GM12878 (cell line): ENCODE measurements around the gene POU2F3. TPM values are rescaled to one million over a fixed set of nuclear protein-coding genes. Genes with fewer than 3 reads are reported as not detected.

Experiments
- ATAC-seq: fragments of 200-7000 bp; cut with Tn5 transposase; 3 replicates; pipeline ENCODE4 v1.9.1; 2020; ENCODE audit warnings: mild to moderate bottlenecking, moderate library complexity
- BruUV-seq: library from RNA; stranded (reverse); fragments of 400-500 nt; replicated peaks from 2 replicates; lab custom pipeline; 2021; lab: Mats Ljungman, UMichigan
- CTCF ChIA-PET: fragments of 300-600 bp; sonication (Branson Sonifier 250); formaldehyde crosslinking; extraction: SDS; loops from one replicate; lab custom pipeline; 2021; ENCODE audit warnings: inconsistent platforms; lab: Yijun Ruan, JAX
- POLR2A ChIA-PET: fragments of 350-600 bp; formaldehyde crosslinking; extraction: SDS; loops from one replicate; lab custom pipeline; 2021; ENCODE audit warnings: inconsistent platforms; lab: Charles Lee
- RAD21 ChIA-PET: fragments of 300-600 bp; sonication (Branson Sonifier 250); formaldehyde crosslinking; loops from one replicate; lab custom pipeline; 2023; ENCODE audit warnings: antibody characterized with exemption; ENCODE audit not compliant: unreplicated experiment; lab: Charles Lee
- SMC1A ChIA-PET: fragments of 300-600 bp; sonication (Branson Sonifier 250); formaldehyde crosslinking; loops from one replicate; lab custom pipeline; 2023; ENCODE audit not compliant: unreplicated experiment, uncharacterized antibody; lab: Charles Lee
- DNase-seq: peaks from one replicate; pipeline ENCODE4 v3.0.0-alpha.2; 2011; ENCODE audit warnings: low read depth, low spot score
- FAIRE-seq: peaks from 3 replicates; lab custom pipeline; 2011; peaks lifted over from hg19 to GRCh38; lab: Jason Lieb, UNC
- H2AFZ ChIP-seq: 2 replicates; pipeline ENCODE4 v1.6.0; 2011; ENCODE audit warnings: low read depth, low read length, control low read depth; ENCODE audit not compliant: control insufficient read depth
- H3K27ac ChIP-seq: 2 replicates; pipeline ENCODE4 v1.5.1; 2011; ENCODE audit warnings: control low read depth; ENCODE audit not compliant: control insufficient read depth, insufficient read depth
- H3K27me3 ChIP-seq, 2 experiments: replicated peaks in 1 of 2; 2 replicates each; pipeline versions ENCODE4 v1.6.0 to v1.6.1; 2011; ENCODE audit warnings: low read length in 1 of 2; ENCODE audit not compliant: control insufficient read depth in 2 of 2, insufficient read depth in 2 of 2
- H3K36me3 ChIP-seq, 2 experiments: 2 replicates each; pipeline ENCODE4 v1.5.1; 2011; ENCODE audit warnings: low read length in 1 of 2; ENCODE audit not compliant: control insufficient read depth in 2 of 2, insufficient read depth in 2 of 2
- H3K4me1 ChIP-seq: 2 replicates; pipeline ENCODE4 v1.6.1; 2011; ENCODE audit warnings: mild to moderate bottlenecking, low read length, moderate library complexity, mixed read lengths; ENCODE audit not compliant: control insufficient read depth, insufficient read depth
- H3K4me2 ChIP-seq: 2 replicates; pipeline ENCODE4 v1.6.0; 2011; ENCODE audit warnings: control low read depth; ENCODE audit not compliant: control insufficient read depth, insufficient read depth
- H3K4me3 ChIP-seq: fragments of 200-600 bp; sonication (generic); 2 replicates; pipeline ENCODE4 v1.5.1; 2016
- H3K79me2 ChIP-seq: 2 replicates; pipeline ENCODE4 v1.6.0; 2011; ENCODE audit warnings: low read length; ENCODE audit not compliant: control insufficient read depth, insufficient read depth
- H3K9ac ChIP-seq: 2 replicates; pipeline ENCODE4 v1.8.0; 2011; ENCODE audit warnings: low read length, control low read depth, mixed read lengths; ENCODE audit not compliant: control insufficient read depth, insufficient read depth
- H3K9me3 ChIP-seq: replicated peaks from 3 replicates; pipeline ENCODE4 v1.5.1; 2011; ENCODE audit warnings: mild to moderate bottlenecking, low read length; ENCODE audit not compliant: control insufficient read depth, insufficient read depth
- H4K20me1 ChIP-seq: 2 replicates; pipeline ENCODE4 v1.6.0; 2011; ENCODE audit not compliant: control insufficient read depth, insufficient read depth
- BHLHE40 ChIP-seq, 2 experiments: fragments of 450-650 bp in 1 of 2; IDR thresholded peaks; 2 replicates each; pipeline ENCODE4 v1.6.1; 2011 to 2017; ENCODE audit warnings: low read depth in 2 of 2, borderline replicate concordance in 1 of 2, improper control_type of control experiment in 1 of 2, low read length in 1 of 2, mild to moderate bottlenecking in 1 of 2
- IKZF2 ChIP-seq, 2 experiments: fragments of 450-650 bp; IDR thresholded peaks; 2 replicates each; pipeline ENCODE4 v1.6.1; 2017; ENCODE audit warnings: mild to moderate bottlenecking in 2 of 2, moderate library complexity in 2 of 2
- IRF5 ChIP-seq: fragments of 450-650 bp; IDR thresholded peaks from 2 replicates; pipeline ENCODE4 v1.6.1; 2017; ENCODE audit warnings: borderline replicate concordance
- MYB ChIP-seq: fragments of 150-350 bp; IDR thresholded peaks from 2 replicates; pipeline ENCODE4 v1.6.1; 2014; ENCODE audit warnings: mild to moderate bottlenecking, low read depth, low read length, borderline replicate concordance
- NBN ChIP-seq: fragments of 450-650 bp; IDR thresholded peaks from 2 replicates; pipeline ENCODE4 v1.6.1; 2016
- NFYB ChIP-seq: IDR thresholded peaks from 2 replicates; pipeline ENCODE4 v1.6.1; 2011; ENCODE audit warnings: low read depth, mild to moderate bottlenecking, low read length, improper control_type of control experiment, moderate library complexity; ENCODE audit not compliant: insufficient read depth
- POLR2AphosphoS2 ChIP-seq: IDR thresholded peaks from 2 replicates; pipeline ENCODE4 v1.6.1; 2011; ENCODE audit warnings: low read depth, mild to moderate bottlenecking, low read length, improper control_type of control experiment, moderate library complexity
- RAD21 ChIP-seq: IDR thresholded peaks from 2 replicates; pipeline ENCODE4 v1.6.1; 2011; ENCODE audit warnings: mild to moderate bottlenecking, low read depth, low read length, moderate library complexity; ENCODE audit not compliant: insufficient read depth
- RCOR1 ChIP-seq: conservative IDR thresholded peaks from 2 replicates; pipeline ENCODE4 v1.6.1; 2012; ENCODE audit warnings: low read depth, low read length, improper control_type of control experiment
- RELA ChIP-seq: fragments of 450-650 bp; IDR thresholded peaks from 2 replicates; pipeline ENCODE4 v1.8.0; 2014; ENCODE audit warnings: borderline replicate concordance; ENCODE audit not compliant: partially characterized antibody
- RUNX3 ChIP-seq: IDR thresholded peaks from 2 replicates; pipeline ENCODE4 v1.6.1; 2012; ENCODE audit warnings: low read length, inconsistent platforms
- SIX5 ChIP-seq: IDR thresholded peaks from 2 replicates; pipeline ENCODE4 v1.6.1; 2011; ENCODE audit warnings: mild to moderate bottlenecking, low read depth, low read length, moderate library complexity; ENCODE audit not compliant: severe bottlenecking
- STAT3 ChIP-seq: IDR thresholded peaks from 2 replicates; pipeline ENCODE4 v1.6.1; 2011; ENCODE audit warnings: low read depth, low read length, improper control_type of control experiment
- TCF7 ChIP-seq: IDR thresholded peaks from 2 replicates; pipeline ENCODE4 v1.6.1; 2014; ENCODE audit warnings: antibody characterized with exemption, borderline replicate concordance
- USF2 ChIP-seq: IDR thresholded peaks from 2 replicates; pipeline ENCODE4 v1.6.1; 2011; ENCODE audit warnings: low read depth, low read length, improper control_type of control experiment, borderline replicate concordance
- WGBS: methylation state at CpG from one replicate; pipeline ENCODE4 v1.1.6; 2016; ENCODE audit warnings: low lambda C conversion rate; ENCODE audit not compliant: insufficient replicate concordance, insufficient coverage; ENCODE audit errors: missing lambda C conversion rate; 5-methylcytosine and 5-hydroxymethylcytosine counted together
- in situ Hi-C: fragments of 300-500 bp; cut with MboI; formaldehyde crosslinking; loops from 9 replicates; pipeline ENCODE4 v1.14.3; 2018; ENCODE audit warnings: mixed read lengths
- intact Hi-C: fragments of 100-400 bp; cut with micrococcal nuclease; formaldehyde crosslinking; loops from one replicate; pipeline ENCODE4 v1.14.2; 2022; ENCODE audit not compliant: unreplicated experiment
- polyA plus RNA-seq, 11 experiments: library from polyadenylated mRNA; depleted of rRNA in 4 of 11; unstranded in 6 of 11; stranded (reverse) in 5 of 11; fragments of >200 nt; fragmentation: Nextera tagmentation in 4 of 11; fragmentation: Illumina TruSeq in 1 of 11; extraction: Ambion mirVana in 4 of 11; extraction: Trizol in 1 of 11; gene quantifications; 1 replicate in 1 of 11; 2 replicates in 10 of 11; pipeline versions ENCODE4 v1.2.1 to v1.2.3, GENCODE V29; 2011 to 2016; ENCODE audit warnings: inconsistent platforms in 2 of 11, missing spikeins in 2 of 11, low read depth in 1 of 11
- total RNA-seq, 4 experiments: library from RNA; depleted of rRNA in 3 of 4; stranded (reverse); fragments of >200 nt in 3 of 4; fragmentation: Illumina TruSeq in 1 of 4; extraction: Trizol in 1 of 4; gene quantifications; 2 replicates each; pipeline versions ENCODE4 v1.2.1 to v1.2.3, GENCODE V29; 2013 to 2021

POU2F3 gene
- total and polyA plus RNA-seq, 10 of the 15 experiments (the other 5 are each of a cell fraction or from before 2014, with no cell fraction given) = 0.09 to 4.4 (median 0.33) TPM

- ChIA-PET CTCF (interaction anchor here (0.6 to 1.4 kb wide), 3 partner anchors 9 to 158 kb away, joined by 3 to 4 read pairs (median 4); no protein-coding TSS in a partner anchor), POLR2A (no interaction called here), RAD21 (interaction anchor here (1.6 to 2.2 kb wide), 2 partner anchors 53 to 58 kb away, joined by 6 read pairs; no protein-coding TSS in a partner anchor), SMC1A (interaction anchor here (1.3 to 4.9 kb wide), 5 partner anchors 16 to 82 kb away, joined by 3 to 37 read pairs (median 6); no protein-coding TSS in a partner anchor)
- Histone ChIP-seq H3K9ac (no peak overlapping the region), H3K36me3 (no peaks in the 10 kb centered on the region), H3K27me3 (no peaks in the 10 kb centered on the region), H3K9me3 (no peaks in the 10 kb centered on the region; the same call in 2 of the 3 replicates), H4K20me1 (no peaks in the 10 kb centered on the region; the same call in 1 of the 2 replicates), H3K79me2 (peaks cover 64% of the 10 kb centered on the region), H3K27ac (no peak overlapping the region), H3K4me1 (peaks cover 25% of the 10 kb centered on the region), H2AFZ (no peak overlapping the region), H3K4me2 (no peak overlapping the region; the same call in 1 of the 2 replicates), H3K4me3 (no peak overlapping the region)
- in situ Hi-C loops (no loop called here), intact Hi-C loops (no loop called here)
- DNase-seq (no peak), FAIRE-seq (no peak), ATAC-seq (no peak)
- WGBS = 96% methylated on average over 3 of the region's 3 CpGs
- no TSS peak for BruUV-seq
- no peak for TF ChIP-seq STAT3
Measured at GRCh38 chr11:120342678-120343077, 102.7 kb downstream of the POU2F3 start.

- no TSS peak for BruUV-seq
- ChIA-PET CTCF (interaction anchor here (0.8 to 1.4 kb wide), 2 partner anchors 9 kb away, joined by 3 to 4 read pairs; no protein-coding TSS in a partner anchor), SMC1A (interaction anchor here (0.9 to 4.9 kb wide), 3 partner anchors 8 to 89 kb away, joined by 3 to 37 read pairs (median 4); no protein-coding TSS in a partner anchor), POLR2A (no interaction called here), RAD21 (no interaction called here)
- ATAC-seq = peak; percentile 66
- H3K36me3 ChIP-seq = no peaks in the 10 kb centered on the region
- H3K27ac ChIP-seq = no peak overlapping the region; the same call in 1 of the 2 replicates
- H3K4me1 ChIP-seq = peaks cover 25% of the 10 kb centered on the region
- DNase-seq = peak; percentile 67
- in situ Hi-C loops (no loop called here), intact Hi-C loops (no loop called here)
- FAIRE-seq = peak; percentile 95
- H3K9me3 ChIP-seq = no peaks in the 10 kb centered on the region; the same call in 2 of the 3 replicates
- H3K79me2 ChIP-seq = peaks cover 63% of the 10 kb centered on the region
- no peak overlapping the region for H3K9ac ChIP-seq
- H3K27me3 ChIP-seq = no peaks in the 10 kb centered on the region
- H4K20me1 ChIP-seq = no peaks in the 10 kb centered on the region; the same call in 1 of the 2 replicates
- H3K4me3 ChIP-seq = peak overlapping the region; percentile 31; the same call in 1 of the 2 replicates
- H2AFZ ChIP-seq = no peak overlapping the region
- WGBS = 0% methylated on average over 2 of the region's 2 CpGs
- peak overlapping the region; percentile 85 for H3K4me2 ChIP-seq
- TF ChIP-seq BHLHE40 (IDR thresholded peaks at IDR 0.05; ENCODE audit: borderline replicate concordance in 1 of 2, low read depth in 2 of 2, low read length in 1 of 2) (peak; percentile 64 to 71; a peak in 3 of 4 replicates), NBN (no peak), IKZF2 (IDR thresholded peaks at IDR 0.05) (peak in 1 of 2 experiments; percentile 25; a peak in 1 of 4 replicates), NFYB (0 out of 2 replicates have a peak, but pooled peaks have one; percentile 41), RUNX3 (peak; percentile 63), RAD21 (no peak), USF2 (peak; percentile 59; the same call in 1 of the 2 replicates), MYB (no peak), RELA (no peak), SIX5 (no peak), POLR2AphosphoS2 (no peak), IRF5 (no peak), TCF7 (no peak), RCOR1 (no peak)
Measured at GRCh38 chr11:120343429-120343828, 103.5 kb downstream of the POU2F3 start.
